ENCODE results near the gene RAB7B.

Gene RAB7B

DNA sequence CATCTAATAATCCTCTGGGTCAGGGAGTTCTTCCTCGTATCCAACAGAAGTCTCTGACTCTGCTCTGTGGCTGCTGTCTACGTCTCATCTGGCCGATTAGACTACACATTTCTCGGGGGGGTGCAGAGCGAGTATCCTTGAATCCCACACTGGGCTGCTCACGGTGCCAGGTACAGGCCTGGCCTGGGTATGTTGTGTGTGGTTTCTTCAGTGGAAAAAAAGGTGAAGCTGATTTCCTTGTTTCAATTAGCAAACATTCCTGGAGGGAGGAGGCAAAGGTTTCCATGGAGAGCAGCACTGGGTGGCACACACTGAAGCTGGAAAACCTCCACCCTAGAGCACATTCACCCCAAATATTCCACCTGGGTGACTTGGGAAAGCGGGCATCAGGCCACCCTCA is 2.0 kb upstream of the RAB7B start:
- no peak for DNase-seq (ENCODE audit: low read depth)
- H3K4me3 ChIP-seq (ENCODE audit: low read depth, low read length) = no peak overlapping the region
- TF ChIP-seq, protein P1, sequence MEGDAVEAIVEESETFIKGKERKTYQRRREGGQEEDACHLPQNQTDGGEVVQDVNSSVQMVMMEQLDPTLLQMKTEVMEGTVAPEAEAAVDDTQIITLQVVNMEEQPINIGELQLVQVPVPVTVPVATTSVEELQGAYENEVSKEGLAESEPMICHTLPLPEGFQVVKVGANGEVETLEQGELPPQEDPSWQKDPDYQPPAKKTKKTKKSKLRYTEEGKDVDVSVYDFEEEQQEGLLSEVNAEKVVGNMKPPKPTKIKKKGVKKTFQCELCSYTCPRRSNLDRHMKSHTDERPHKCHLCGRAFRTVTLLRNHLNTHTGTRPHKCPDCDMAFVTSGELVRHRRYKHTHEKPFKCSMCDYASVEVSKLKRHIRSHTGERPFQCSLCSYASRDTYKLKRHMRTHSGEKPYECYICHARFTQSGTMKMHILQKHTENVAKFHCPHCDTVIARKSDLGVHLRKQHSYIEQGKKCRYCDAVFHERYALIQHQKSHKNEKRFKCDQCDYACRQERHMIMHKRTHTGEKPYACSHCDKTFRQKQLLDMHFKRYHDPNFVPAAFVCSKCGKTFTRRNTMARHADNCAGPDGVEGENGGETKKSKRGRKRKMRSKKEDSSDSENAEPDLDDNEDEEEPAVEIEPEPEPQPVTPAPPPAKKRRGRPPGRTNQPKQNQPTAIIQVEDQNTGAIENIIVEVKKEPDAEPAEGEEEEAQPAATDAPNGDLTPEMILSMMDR (conservative IDR thresholded peaks at IDR 0.05; ENCODE audit: low read depth, low read length) = no peak

DNA sequence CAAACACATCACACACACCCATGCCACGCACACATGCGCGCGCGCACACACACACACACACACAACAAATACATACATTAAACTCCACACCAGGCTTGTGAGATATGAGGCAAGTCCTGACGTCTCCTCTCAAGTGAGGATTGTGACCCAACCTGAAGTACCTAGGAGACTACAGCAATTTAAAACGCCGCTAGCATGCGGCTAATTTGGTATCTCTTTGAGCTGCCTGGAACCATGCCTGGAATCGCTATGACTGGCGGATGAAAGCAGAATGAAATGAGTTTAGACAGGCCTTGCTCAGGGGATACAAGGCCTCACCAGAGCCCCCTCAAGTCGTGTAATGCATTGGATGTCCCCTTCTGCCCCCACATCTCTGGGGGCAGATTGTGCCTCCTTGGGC is 1.6 kb upstream of the RAB7B start:
- TF ChIP-seq, protein P1 (conservative IDR thresholded peaks at IDR 0.05; ENCODE audit: low read depth, low read length) = no peak
- no peak overlapping the region for H3K4me3 ChIP-seq (ENCODE audit: low read depth, low read length)
- DNase-seq (ENCODE audit: low read depth) = no peak

DNA sequence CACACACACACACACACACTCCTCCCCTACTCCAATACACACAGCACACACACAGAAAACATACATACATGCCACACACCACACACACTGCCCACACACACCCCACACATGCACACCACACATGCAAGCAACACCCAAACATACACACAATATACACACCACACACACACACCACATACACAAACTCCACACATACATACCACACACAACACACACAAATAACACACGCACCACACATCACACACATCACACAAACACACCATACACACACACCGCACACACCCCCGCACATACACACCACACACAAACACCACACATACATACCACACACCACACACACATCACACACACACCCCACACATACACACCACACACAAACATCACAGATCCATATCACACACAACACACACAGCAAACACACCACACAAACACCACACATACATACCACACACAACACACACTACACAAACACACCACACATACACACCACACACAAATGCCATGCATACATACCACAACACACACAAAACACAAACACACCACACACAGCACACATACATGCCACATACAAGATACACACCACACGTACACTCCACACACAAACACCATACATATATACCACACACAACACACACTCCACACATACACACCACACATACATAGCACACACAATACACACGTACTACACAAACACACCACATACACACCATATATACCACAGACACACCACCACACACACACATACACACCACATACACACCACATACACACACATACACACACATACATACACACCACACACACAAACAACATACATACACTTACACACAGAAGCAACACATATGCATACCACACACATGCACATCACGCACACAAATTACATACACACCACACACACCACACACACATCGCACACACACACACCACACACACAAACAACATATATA is 932 bp upstream of the RAB7B start:
- TF ChIP-seq, protein P1 (conservative IDR thresholded peaks at IDR 0.05; ENCODE audit: low read depth, low read length) = no peak
- DNase-seq (ENCODE audit: low read depth) = no peak
- H3K4me3 ChIP-seq (ENCODE audit: low read depth, low read length) = no peak overlapping the region

DNA sequence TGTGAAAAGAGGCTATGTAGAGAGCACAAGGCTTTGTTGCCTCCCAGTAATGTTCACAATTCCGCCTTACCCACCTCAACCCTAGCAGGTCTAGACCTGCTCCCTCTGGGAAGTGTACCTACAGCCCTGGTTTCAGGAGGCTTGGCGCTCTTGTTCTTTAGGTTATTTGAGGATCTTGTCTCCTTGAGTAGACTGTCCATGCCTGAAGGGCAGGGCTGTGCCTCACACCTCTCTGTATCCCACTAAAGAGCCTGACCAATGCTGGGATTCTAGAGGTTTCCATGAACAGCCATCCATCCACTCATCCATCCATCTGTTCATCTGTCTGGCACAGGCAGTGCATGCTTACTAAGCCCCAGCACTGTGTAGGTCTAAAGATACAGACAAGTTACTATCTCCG is 1.0 kb downstream of the RAB7B start:
- TF ChIP-seq, protein P1 (conservative IDR thresholded peaks at IDR 0.05; ENCODE audit: low read depth, low read length) = no peak
- no peak for DNase-seq (ENCODE audit: low read depth)
- H3K4me3 ChIP-seq (ENCODE audit: low read depth, low read length) = no peak overlapping the region

DNA sequence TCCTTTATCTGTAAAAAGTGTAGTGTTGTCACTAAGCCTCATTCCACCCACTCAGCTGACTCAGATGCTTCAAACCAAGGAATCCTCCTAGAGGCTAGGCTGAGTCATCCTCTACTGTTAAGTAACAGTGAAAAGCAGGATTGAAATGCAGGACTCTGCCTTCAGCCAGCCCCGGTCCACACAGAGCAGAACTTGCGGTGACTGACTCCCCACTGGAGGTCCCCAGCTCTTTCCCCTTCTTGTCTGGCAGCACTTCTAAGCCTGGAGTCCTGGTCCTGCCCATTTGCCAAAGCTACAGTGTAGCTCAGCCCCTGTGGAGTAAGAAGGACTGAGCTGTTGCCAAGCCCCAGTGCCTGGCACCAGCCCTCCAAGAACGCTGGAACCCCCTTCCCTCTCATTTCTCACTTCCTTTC is 1.7 kb downstream of the RAB7B start:
- TF ChIP-seq, protein P1 (conservative IDR thresholded peaks at IDR 0.05; ENCODE audit: low read depth, low read length) = no peak
- no peak overlapping the region for H3K4me3 ChIP-seq (ENCODE audit: low read depth, low read length)
- DNase-seq (ENCODE audit: low read depth) = peak; percentile 94

DNA sequence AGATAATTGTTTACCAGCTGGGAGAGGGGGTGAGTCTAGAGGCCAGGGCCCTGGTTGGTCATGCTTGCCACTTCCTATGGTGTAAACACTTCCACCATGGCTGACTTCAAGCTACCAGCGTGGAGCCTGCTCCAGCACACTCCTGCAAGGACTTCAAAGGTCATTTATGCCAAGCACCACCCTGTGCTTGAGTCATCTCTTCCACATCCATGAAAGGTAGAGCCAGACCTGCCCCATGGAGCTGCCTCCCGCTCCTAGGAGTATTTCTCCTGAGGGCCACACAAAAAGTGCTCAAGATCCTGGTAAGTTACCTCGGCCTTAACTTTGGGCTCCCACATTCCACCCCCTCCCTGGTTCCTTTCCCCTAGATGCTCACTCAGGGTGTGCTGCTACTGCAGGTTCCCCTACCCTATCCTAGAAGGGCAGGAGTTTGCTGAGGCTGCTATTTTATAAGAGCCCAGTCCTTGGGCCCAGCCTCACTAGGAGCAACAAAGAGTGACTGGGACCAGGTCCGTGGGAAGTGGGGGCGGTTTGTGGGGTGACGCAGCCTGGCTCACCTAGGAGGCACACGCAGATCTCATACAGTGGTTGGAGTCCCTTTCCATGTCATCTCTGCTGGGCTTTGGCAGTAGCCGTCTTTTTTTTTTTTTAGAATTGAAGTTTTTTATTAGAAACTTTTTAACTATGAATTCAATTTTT is 2.4 kb downstream of the RAB7B start:
- DNase-seq (ENCODE audit: low read depth) = no peak
- TF ChIP-seq, protein P1 (conservative IDR thresholded peaks at IDR 0.05; ENCODE audit: low read depth, low read length) = no peak
- no peak overlapping the region for H3K4me3 ChIP-seq (ENCODE audit: low read depth, low read length)
